ENCODE data around the gene ZNF22. TPM values are rescaled to one million over a fixed set of nuclear protein-coding genes. Genes with fewer than 3 reads are reported as not detected.
A peak's percentile ranks its signal among the peaks of the same experiment; 100 is the strongest.

The ZNF22 gene
- total RNA-seq, 6 experiments from 2014 or later, result 10.3 to 25.2 (median 12.2) TPM

GRCh38 chr10:44981172-44982113 lies 19.3 kb upstream of the ZNF22 start:
- intact Hi-C loops (cut with DNase I), result no loop called here
- peaks cover 0 to 60% (median 24%) of the 10 kb centered on the region in 4 donors for H3K4me1 ChIP-seq
- peaks cover 0 to 6% (median 2%) of the 10 kb centered on the region in 4 donors for H3K36me3 ChIP-seq
- TF ChIP-seq POLR2A (IDR thresholded peaks at IDR 0.05), result peak; percentile 13
- TF ChIP-seq, protein P1, sequence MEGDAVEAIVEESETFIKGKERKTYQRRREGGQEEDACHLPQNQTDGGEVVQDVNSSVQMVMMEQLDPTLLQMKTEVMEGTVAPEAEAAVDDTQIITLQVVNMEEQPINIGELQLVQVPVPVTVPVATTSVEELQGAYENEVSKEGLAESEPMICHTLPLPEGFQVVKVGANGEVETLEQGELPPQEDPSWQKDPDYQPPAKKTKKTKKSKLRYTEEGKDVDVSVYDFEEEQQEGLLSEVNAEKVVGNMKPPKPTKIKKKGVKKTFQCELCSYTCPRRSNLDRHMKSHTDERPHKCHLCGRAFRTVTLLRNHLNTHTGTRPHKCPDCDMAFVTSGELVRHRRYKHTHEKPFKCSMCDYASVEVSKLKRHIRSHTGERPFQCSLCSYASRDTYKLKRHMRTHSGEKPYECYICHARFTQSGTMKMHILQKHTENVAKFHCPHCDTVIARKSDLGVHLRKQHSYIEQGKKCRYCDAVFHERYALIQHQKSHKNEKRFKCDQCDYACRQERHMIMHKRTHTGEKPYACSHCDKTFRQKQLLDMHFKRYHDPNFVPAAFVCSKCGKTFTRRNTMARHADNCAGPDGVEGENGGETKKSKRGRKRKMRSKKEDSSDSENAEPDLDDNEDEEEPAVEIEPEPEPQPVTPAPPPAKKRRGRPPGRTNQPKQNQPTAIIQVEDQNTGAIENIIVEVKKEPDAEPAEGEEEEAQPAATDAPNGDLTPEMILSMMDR (IDR thresholded peaks at IDR 0.05), result no peak
- H3K9me3 ChIP-seq, result no peaks in the 10 kb centered on the region
- H3K27ac ChIP-seq, result peak overlapping the region; percentile 90 to 96 (median 93)
- no peak overlapping the region for H3K4me3 ChIP-seq
- H3K27me3 ChIP-seq, result no peaks in the 10 kb centered on the region
- peak in 2 of 3 donors; percentile 14 to 62 for DNase-seq
- ATAC-seq, result peak; percentile 29 to 55 (median 34)
- WGBS (ENCODE audit: insufficient coverage, low coverage, low lambda C conversion rate, missing lambda C conversion rate), result 36% methylated on average over 10 of the region's 11 CpGs

DNA sequence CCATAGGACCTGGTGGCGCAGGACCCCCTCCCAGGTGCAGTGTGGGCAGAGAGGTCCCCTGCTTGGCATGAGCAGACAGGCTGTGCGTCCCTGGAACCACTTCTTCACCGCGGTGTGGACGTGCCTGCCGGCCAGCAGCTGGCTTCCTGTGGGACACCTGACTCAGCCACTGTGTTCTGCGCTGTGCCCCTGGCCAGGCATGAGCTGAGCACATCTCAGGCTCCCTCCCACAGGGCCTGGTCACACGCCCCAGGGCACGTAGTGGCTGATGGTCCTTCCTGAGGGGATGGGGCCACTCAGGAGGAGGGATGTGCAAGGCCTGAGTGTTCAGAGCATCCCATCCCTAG lies 18.6 kb upstream of the ZNF22 start:
- no peaks in the 10 kb centered on the region for H3K9me3 ChIP-seq
- WGBS (ENCODE audit: insufficient coverage, low coverage, low lambda C conversion rate, missing lambda C conversion rate), result no CpG with 5 or more reads among the region's 9 CpGs
- H3K4me1 ChIP-seq, result peaks cover 0 to 54% (median 22%) of the 10 kb centered on the region in 4 donors
- intact Hi-C loops (cut with DNase I), result no loop called here
- peak in 2 of 4 donors; percentile 1 to 4 for ATAC-seq
- peaks cover 0 to 6% (median 0%) of the 10 kb centered on the region in 4 donors for H3K36me3 ChIP-seq
- DNase-seq, result peak in 2 of 3 donors; percentile 52 to 74
- no peaks in the 10 kb centered on the region for H3K27me3 ChIP-seq
- H3K4me3 ChIP-seq, result no peak overlapping the region
- no peak for TF ChIP-seq POLR2A (IDR thresholded peaks at IDR 0.05)
- TF ChIP-seq, protein P1 (IDR thresholded peaks at IDR 0.05), result no peak
- H3K27ac ChIP-seq, result peak overlapping the region; percentile 90 to 96 (median 93)

- TF ChIP-seq POLR2A (IDR thresholded peaks at IDR 0.05), result no peak
- TF ChIP-seq, protein P1 (IDR thresholded peaks at IDR 0.05), result no peak
- WGBS (ENCODE audit: insufficient coverage, low coverage, low lambda C conversion rate, missing lambda C conversion rate), result no CpG with 5 or more reads among the region's 9 CpGs
- peak overlapping the region; percentile 90 to 96 (median 93) for H3K27ac ChIP-seq
- peaks cover 0 to 6% (median 0%) of the 10 kb centered on the region in 4 donors for H3K36me3 ChIP-seq
- no peaks in the 10 kb centered on the region for H3K27me3 ChIP-seq
- peaks cover 0 to 54% (median 22%) of the 10 kb centered on the region in 4 donors for H3K4me1 ChIP-seq
- H3K4me3 ChIP-seq, result no peak overlapping the region
- DNase-seq (no peak), ATAC-seq (no peak)
- intact Hi-C loops (cut with DNase I), result no loop called here
- H3K9me3 ChIP-seq, result no peaks in the 10 kb centered on the region
These were observed 18.2 kb upstream of the ZNF22 start for GRCh38 chr10:44982496-44982895.

DNA sequence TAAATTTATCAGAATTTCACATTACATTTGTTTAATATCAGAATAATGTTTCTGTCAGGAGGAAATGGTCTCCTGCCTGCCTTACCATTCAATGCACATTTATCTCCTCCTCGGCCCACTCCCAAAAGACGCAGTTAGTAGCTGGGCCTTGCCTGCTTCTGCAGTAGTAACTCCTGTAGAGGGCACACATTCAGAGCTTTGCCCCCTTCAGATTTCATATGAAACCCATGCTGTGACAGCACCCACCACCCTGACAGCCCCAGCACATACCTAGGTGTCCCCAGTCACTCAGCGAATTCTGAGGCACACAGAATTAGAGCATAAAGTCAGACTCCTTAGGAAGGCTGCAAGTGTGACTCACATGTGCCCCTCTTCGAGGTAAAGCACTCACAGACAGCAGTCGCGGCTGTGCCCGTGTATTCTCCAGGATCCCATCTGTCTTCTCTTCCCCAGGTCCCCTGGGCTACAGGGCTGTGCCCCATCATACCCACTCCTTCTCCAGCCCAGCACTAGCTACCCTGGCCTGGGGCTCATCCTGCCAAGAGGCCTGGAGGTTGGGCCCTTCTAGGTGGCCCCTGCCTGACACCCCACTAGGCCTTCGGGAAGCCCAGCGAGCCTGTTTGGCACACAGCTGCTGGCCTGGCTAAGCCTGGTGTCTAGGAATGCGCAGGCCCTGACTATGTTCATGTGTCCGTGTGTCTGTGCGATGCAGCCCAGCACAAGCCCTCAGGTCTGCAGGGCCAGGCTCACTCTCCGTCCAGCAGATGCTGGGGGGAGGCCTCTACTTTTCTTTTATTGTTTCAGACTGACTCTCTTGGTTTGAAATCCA lies 17.4 kb upstream of the ZNF22 start:
- no peaks in the 10 kb centered on the region for H3K27me3 ChIP-seq
- H3K27ac ChIP-seq, result peak overlapping the region in 1 of 3 donors; percentile 90
- TF ChIP-seq, protein P1 (IDR thresholded peaks at IDR 0.05), result no peak
- TF ChIP-seq POLR2A (IDR thresholded peaks at IDR 0.05), result no peak
- intact Hi-C loops (cut with DNase I), result no loop called here
- DNase-seq (peak in 1 of 3 donors; percentile 30), ATAC-seq (no peak)
- peaks cover 0 to 6% (median 0%) of the 10 kb centered on the region in 4 donors for H3K36me3 ChIP-seq
- WGBS (ENCODE audit: insufficient coverage, low coverage, low lambda C conversion rate, missing lambda C conversion rate), result 96% methylated on average over 7 of the region's 13 CpGs
- peaks cover 0 to 54% (median 22%) of the 10 kb centered on the region in 4 donors for H3K4me1 ChIP-seq
- H3K9me3 ChIP-seq, result no peaks in the 10 kb centered on the region
- H3K4me3 ChIP-seq, result no peak overlapping the region
